Stimulated activated CD4-positive, alpha-beta T cell treated with anti-CD3 and anti-CD28 coated beads, Interleukin-1b, Interleukin-23, amount 100 ng/mL, for 24 hours (primary cell): ENCODE results near the gene ZHX3.
"Not testable (repeated sequence)": the region's sequence is repeated elsewhere in the genome, so short reads cannot be mapped to it uniquely, and the experiment has no call there.

ENCODE experiments used
- DNase-seq, 4 experiments: peaks; one replicate each; pipeline ENCODE4 v3.0.0-alpha.2; 2020; ENCODE audit warnings: low read depth in 4 of 4, low spot score in 1 of 4

ZHX3 gene

DNA sequence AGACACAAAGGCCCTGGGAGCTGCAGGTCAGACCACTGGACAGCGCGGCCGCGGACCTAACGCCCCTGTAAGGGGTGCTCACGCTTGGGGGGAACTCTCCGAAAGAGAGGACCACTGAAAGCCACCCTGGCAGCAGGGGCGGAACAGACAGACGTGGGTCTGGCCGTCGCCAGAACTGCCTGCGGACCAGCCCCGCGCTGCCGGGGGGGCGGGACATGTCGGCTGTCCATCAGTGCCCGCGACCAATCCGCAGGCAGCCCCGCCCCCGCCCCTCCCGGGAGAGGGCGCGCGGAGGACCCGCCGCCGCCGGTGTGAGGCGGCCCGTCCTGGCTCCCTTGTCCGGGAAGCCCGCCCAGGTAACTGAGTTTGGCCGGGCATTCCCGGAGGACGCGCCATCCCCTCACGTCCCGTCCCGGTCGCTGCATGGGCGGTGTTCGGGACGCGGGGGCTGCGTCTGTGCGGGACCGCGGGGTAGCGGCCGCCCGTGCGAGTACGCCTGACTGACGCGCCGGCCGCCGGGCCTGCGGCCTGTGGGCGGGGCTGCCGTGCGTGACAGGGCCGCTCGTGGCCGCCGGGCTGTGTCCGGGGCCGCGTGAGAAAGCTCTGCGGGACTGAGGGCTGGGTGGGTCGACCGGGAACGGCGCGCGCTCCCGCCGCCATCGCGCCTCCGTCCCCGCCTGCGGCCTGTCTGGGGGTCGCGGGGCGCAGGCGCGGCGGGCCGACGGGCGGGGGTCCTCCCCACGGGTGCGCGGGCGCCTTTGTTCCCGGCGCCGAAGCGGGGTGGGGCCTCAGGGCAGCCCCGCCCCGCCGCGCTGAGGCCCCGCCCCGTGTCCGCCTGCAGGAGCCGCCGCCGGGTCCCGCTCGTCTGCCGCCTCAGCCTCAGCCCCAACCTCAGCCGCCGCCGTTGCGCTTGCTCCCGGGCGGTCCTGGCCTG lies 180.6 kb downstream of the ZHX3 start, which contains the start of gene PLCG1:
Gene PLCG1, plus strand, starts transcription at position 864 of the 934 bp plus-strand sequence. CDS start 99 bp downstream, outside the sequence.
- peak; percentile 75 to 85 (median 81) for DNase-seq

DNA sequence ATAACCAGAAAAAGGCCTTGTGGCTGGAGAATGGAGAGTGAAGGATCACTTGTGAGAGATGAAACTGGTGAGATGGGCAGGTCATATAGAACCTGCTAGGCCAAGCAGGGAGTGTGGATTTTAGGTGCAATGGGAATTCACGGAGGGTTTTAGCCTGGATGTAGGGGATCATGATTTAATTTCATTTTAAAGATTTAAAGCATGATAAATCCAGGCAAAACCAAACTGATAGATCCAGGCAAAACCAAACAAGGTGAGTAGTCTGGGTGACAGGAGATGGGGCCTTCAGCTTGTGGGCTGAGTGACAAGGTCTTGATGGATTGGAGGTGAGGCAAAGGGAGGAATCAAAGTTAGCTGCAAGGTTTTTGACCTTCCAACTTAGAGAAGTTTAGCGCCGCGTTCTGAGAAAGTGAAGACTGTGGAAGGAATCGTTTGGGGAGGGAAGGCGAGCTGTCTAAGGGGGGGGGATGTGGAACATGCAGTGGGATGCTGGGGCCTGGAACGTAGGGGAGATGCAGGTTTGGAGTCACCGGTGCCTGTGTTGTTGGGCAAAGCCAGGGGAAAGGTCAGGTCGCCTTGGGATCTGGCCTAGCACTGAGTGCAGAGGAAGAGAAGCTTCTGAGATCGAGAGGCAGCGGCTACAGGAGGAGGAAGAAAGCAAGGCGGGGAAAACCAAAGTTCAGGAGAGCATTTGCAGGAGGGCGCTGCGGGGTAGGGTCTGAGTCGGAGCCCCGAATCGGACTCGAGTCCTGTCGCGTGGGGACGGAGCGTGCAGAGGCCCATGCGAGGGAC lies 181.4 kb downstream of the ZHX3 start:
- no peak for DNase-seq

DNA sequence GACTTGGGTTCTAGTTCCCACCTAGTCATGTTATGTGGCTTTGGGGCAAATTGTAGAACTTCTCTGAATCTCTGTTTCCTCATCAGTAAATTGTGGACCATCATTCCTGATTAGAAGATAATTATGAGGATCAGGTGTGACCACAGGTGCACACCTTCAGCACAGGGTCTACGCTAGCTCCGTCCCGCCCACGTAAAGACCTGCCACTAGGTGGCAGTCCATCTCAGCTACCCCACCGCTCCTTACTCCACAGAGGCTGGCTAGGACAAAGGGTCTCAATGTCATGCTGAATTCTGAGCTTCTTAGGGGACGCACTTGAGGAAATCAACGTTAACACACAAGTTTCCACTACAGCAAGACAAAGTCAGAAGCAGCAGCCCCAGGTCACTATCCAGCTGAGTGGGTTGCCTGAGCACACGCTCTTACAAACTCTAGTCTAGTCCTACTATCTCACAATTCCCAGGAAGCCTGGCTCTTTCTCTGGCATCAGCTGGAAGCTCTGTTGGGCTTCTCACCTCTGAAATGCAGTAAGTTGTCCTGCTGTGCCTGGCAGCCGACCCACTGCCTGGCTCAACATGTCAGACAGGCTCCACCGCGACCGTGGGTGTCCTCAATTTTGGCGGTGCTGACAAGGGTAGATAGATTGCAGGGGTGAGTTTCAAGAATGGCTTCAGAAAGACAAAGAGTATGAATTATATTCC lies 182.2 kb downstream of the ZHX3 start:
- peak in 1 of 4 experiments; percentile 50 for DNase-seq

DNA sequence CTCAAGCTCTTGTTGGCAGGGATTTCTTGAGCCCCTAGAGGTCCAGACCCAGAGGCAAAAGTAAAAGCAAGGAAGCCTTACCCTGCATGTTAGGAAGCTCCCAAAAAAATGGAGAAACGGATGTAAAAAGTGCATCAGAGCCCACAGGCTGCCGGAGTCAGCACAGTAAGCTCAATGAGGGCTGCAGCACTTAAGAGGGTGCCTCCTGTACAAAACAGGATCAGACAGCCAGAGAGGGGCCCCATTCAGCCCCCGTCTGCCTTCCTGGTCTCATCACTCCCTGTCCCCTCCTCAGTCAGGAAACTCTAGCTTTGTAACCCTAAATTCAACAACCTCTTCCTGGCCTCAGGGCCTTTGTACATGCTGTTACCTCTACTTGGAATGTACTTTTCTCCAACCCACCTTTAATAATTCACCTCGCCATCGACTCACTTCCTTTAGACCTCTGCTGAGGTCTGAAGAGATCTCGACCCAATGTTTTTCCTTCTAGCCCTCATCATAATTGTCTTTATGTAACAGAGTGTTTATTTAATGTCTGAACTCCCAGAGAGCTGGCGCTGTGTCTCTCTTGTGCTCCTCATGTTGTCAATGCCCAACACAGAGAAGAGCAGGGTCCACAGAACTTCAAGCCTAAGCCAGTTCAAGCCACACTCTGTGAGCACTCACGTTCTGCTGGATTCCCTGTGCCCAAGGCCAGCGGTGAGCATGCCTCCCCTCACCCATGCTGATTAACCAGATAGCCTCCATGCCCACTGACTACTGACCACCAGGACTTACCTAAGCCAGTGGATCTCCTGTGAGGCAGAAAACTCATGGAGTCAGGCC lies 183.0 kb downstream of the ZHX3 start:
- no peak for DNase-seq

DNA sequence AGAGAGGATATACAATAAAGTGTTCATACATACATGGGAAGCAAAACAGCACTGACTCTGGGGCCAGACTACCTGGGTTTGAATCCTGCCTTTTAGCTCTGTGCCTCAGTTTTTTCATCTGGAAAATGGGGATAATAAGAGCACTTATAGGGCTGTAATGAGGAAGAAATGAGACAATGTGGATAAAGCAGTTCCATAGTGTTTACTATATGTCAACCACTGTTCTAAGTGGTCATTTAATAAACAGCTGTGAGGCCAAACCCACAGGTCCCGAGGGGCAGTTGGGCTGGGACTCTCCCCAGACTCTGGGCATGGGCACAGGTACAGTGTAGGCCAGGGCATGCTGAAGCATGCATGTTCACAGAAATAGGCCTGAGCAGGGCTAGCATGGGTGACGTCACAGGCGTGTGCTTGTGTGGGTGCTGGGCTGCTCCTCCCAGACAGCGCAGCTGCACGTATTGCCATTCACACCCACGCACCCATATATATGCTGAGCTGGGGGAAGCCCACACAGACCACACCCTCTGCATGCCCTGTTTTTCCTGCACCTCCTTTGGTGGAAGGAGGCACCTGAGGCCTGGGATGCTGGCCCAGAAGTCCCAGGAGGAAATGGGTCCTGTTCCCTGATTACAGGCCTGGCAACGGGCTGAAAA lies 183.7 kb downstream of the ZHX3 start:
- DNase-seq: peak in 1 of 4 experiments; percentile 52

DNA sequence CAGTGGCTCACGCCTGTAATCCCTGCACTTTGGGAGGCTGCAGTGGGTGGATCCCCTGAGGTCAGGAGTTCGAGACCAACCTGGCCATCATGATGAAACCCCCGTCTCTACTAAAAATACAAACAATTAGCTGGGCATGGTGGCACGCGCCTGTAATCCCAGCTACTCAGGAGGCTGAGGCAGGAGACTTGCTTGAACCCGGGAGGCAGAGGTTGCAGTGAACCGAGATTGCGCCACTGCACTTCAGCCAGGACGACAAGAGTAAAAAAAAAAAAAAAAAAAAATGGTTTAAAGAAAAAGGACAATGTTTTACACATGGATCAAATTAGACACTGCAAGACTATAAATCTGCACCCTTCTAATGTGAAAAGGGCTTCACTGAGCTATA lies 185.1 kb downstream of the ZHX3 start:
- not testable (repeated sequence) for DNase-seq

DNA sequence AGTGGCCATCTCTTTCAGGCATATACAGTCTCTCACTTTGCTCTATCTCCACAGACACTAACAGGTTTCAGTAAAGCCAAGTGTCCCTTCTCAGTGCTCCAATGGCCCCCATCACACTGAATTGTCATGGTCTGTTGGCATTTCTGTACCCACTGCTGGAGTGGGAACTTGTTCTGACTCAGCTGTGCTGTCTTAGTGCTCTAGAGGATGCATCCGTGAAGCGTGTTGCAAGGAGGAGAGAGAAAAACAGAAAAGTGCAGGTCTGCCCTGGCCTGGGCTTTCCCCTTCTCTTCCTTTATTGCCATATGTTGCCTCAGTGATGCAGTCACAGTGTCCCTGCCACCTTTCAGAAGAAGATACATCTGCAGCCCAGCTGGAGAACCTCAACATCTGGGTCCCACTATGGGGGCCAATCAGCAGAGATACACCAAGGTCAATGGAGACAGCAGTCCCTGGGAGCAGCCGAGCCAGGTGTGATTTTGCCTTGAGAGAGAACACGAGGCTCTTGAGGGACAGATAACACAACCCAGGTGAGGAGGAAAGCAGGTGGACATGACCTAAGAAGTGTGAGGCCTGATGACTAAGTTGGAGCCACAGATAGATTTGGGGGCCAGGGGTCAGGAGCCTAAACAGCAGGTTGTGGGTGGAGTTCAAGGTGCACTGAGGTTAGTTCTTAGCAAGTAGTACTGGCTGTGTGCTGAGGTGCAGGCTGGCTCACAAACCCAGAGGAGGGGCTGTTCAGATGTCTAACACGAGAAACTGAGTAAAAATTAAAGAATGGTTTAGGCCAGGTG lies 185.7 kb downstream of the ZHX3 start:
- no peak for DNase-seq
